ENCODE data around the gene OPTC. TPM values are rescaled to one million over a fixed set of nuclear protein-coding genes. Genes with fewer than 3 reads are reported as not detected.

OPTC gene
- total and polyA plus RNA-seq, 2 of the 8 experiments (the other 6 are each of a cell fraction or from before 2014, with no cell fraction given): 1.1 to 4.0 TPM

GRCh38 chr1:203503836-203504235 is 9.9 kb downstream of the OPTC start:
- no peak overlapping the region for H3K14ac ChIP-seq (ENCODE audit: insufficient read length)
- H3K79me2 ChIP-seq (ENCODE audit: control insufficient read depth in 1 of 2, insufficient read depth in 2 of 2, low read length in 2 of 2): no peaks in the 10 kb centered on the region
- TF ChIP-seq ATF2 (IDR thresholded peaks at IDR 0.05; ENCODE audit: low read length) (no peak), POU5F1 (IDR thresholded peaks at IDR 0.05; ENCODE audit: low read depth, low read length) (no peak), BACH1 (IDR thresholded peaks at IDR 0.05; ENCODE audit: low read length) (no peak), TAF1 (IDR thresholded peaks at IDR 0.05; ENCODE audit: low read depth, low read length) (no peak), SIN3A (conservative IDR thresholded peaks at IDR 0.05 in 1 of 2, IDR thresholded peaks at IDR 0.05 in 1 of 2; ENCODE audit: low read depth in 1 of 2, low read length in 2 of 2) (no peak), RBBP5 (IDR thresholded peaks at IDR 0.05; ENCODE audit: borderline replicate concordance, low read depth, low read length) (no peak), BCL11A (IDR thresholded peaks at IDR 0.05; ENCODE audit: low read depth in 2 of 2, low read length in 2 of 2) (no peak), SIX5 (IDR thresholded peaks at IDR 0.05; ENCODE audit: low read depth, low read length) (no peak)
- H4K5ac ChIP-seq (ENCODE audit: insufficient read length, low read depth, low read length): no peak overlapping the region
- no peak overlapping the region for H4K8ac ChIP-seq (ENCODE audit: extremely low read depth, insufficient read depth, low read length)
- H3K27me3 ChIP-seq (replicated peaks in 1 of 4; ENCODE audit: control insufficient read depth in 3 of 4, extremely low read depth in 1 of 4, insufficient read depth in 3 of 4, low read length in 3 of 4): no peaks in the 10 kb centered on the region
- H3K9me3 ChIP-seq (ENCODE audit: insufficient read depth in 2 of 2, low read depth in 1 of 2, low read length in 1 of 2): no peaks in the 10 kb centered on the region
- ChIA-PET POLR2A (ENCODE audit: partially characterized antibody) (interaction anchor here (1.3 kb wide), 1 partner anchor 10 kb away, joined by 3 read pairs; the partner anchor contains the start of gene OPTC), CTCF (ENCODE audit: partially characterized antibody) (interaction anchor here (0.6 to 9.0 kb wide), 44 partner anchors 9 to 464 kb away, joined by 3 to 162 read pairs (median 5); partner anchors contain the start of gene OPTC)
- H4K20me1 ChIP-seq (replicated peaks in 1 of 2; ENCODE audit: control insufficient read depth in 1 of 2, insufficient read depth in 2 of 2, low read length in 2 of 2): no peaks in the 10 kb centered on the region
- H3K23me2 ChIP-seq (ENCODE audit: low read depth, low read length): peaks cover 3% of the 10 kb centered on the region; the same call in 1 of the 2 replicates
- H2AK5ac ChIP-seq (ENCODE audit: low read depth, low read length): no peak overlapping the region
- no peaks in the 10 kb centered on the region for H3K79me1 ChIP-seq (ENCODE audit: low read depth, low read length)
- no peak overlapping the region for H2AFZ ChIP-seq (ENCODE audit: low read length)
- no peak overlapping the region for H3K18ac ChIP-seq (ENCODE audit: extremely low read depth, low read length)
- H3K56ac ChIP-seq (replicated peaks; ENCODE audit: insufficient read length, low read depth, low read length): no peak overlapping the region
- H3K27ac ChIP-seq (ENCODE audit: low read depth, low read length): no peak overlapping the region
- H2BK12ac ChIP-seq (ENCODE audit: low read depth, low read length): no peak overlapping the region
- 88% methylated on average over 3 of the region's 3 CpGs; no CpG with 5 or more reads in 1 of the 2 experiments for WGBS, 2 experiments (ENCODE audit: extremely low coverage in 1 of 2, insufficient coverage in 1 of 2, insufficient read length in 1 of 2, insufficient replicate concordance in 2 of 2, low coverage in 1 of 2, low lambda C conversion rate in 2 of 2, missing lambda C conversion rate in 1 of 2)
- no peak overlapping the region for H2BK120ac ChIP-seq (replicated peaks; ENCODE audit: low read depth, low read length)
- no peak overlapping the region for H3K9ac ChIP-seq (replicated peaks in 1 of 4; ENCODE audit: extremely low read depth in 1 of 4, low read depth in 3 of 4, low read length in 3 of 4)
- no peaks in the 10 kb centered on the region for H3K36me3 ChIP-seq (ENCODE audit: control insufficient read depth in 2 of 4, insufficient read depth in 4 of 4, low read length in 3 of 4)
- no peak overlapping the region for H3K4me3 ChIP-seq (ENCODE audit: extremely low read depth in 1 of 4, insufficient read depth in 2 of 4, low read depth in 3 of 4, low read length in 4 of 4)
- peaks cover 2 to 13% (median 11%) of the 10 kb centered on the region in 4 experiments for H3K4me1 ChIP-seq (replicated peaks in 1 of 4; ENCODE audit: control insufficient read depth in 3 of 4, insufficient read depth in 4 of 4, low read length in 3 of 4)
- no peak overlapping the region for H3K4me2 ChIP-seq (ENCODE audit: insufficient read depth in 1 of 2, low read depth in 2 of 2, low read length in 2 of 2)
- no peak overlapping the region for H4K91ac ChIP-seq (replicated peaks; ENCODE audit: insufficient read length, low read length)
- no peak for FAIRE-seq
- no peak overlapping the region for H2BK20ac ChIP-seq (ENCODE audit: low read length)
- H3K23ac ChIP-seq (ENCODE audit: insufficient read length): no peak overlapping the region
- no peak overlapping the region for H3K4ac ChIP-seq (replicated peaks; ENCODE audit: insufficient read length, low read depth, low read length)
- no peak overlapping the region for H2BK5ac ChIP-seq (ENCODE audit: low read depth, low read length)
- no peak overlapping the region for H2BK15ac ChIP-seq (ENCODE audit: low read length)
- no peak for DNase-seq (ENCODE audit: low read depth in 1 of 2, low spot score in 2 of 2)
